Right lobe of liver (tissue), 6 donors: ENCODE results near the gene LMNTD2. TPM values are rescaled to one million over a fixed set of nuclear protein-coding genes. Genes with fewer than 3 reads are reported as not detected.

Experiments
- ATAC-seq, 4 donors: fragments of 200-7000 bp; cut with Tn5 transposase; one replicate each; pipeline ENCODE4 v1.9.1; 2020; ENCODE audit warnings: mild to moderate bottlenecking in 4 of 4, moderate library complexity in 4 of 4
- DNase-seq, 3 donors: peaks; one replicate each; pipeline ENCODE4 v3.0.0-alpha.2; 2020
- H3K27ac ChIP-seq, 3 donors: fragments of 200-600 bp; one replicate each; pipeline ENCODE4 v1.8.0; 2022
- H3K27me3 ChIP-seq, 2 donors: fragments of 200-600 bp; one replicate each; pipeline ENCODE4 v1.8.0; 2022
- H3K36me3 ChIP-seq, 4 donors: fragments of 200-600 bp; sonication (generic) in 1 of 4; one replicate each; pipeline versions ENCODE4 v1.5.1 to v1.8.0; 2017 to 2022; ENCODE audit warnings: control low read depth in 1 of 4
- H3K4me1 ChIP-seq, 4 donors: fragments of 200-600 bp; sonication (generic) in 1 of 4; one replicate each; pipeline versions ENCODE4 v1.5.1 to v1.8.0; 2017 to 2022; ENCODE audit warnings: control low read depth in 1 of 4
- H3K4me3 ChIP-seq, 3 donors: fragments of 200-600 bp; one replicate each; pipeline ENCODE4 v1.8.0; 2022
- H3K9me3 ChIP-seq, 4 donors: fragments of 200-600 bp; sonication (generic) in 1 of 4; one replicate each; pipeline versions ENCODE4 v1.5.1 to v1.8.0; 2017 to 2022; ENCODE audit warnings: control low read depth in 1 of 4
- CTCF ChIP-seq, 4 donors: fragments of 200-600 bp in 3 of 4; fragments of 450-650 bp in 1 of 4; IDR thresholded peaks; one replicate each; pipeline versions ENCODE4 v1.5.1 to v1.8.0; 2016 to 2022; ENCODE audit warnings: antibody characterized with exemption in 4 of 4, mild to moderate bottlenecking in 2 of 4
- POLR2A ChIP-seq: fragments of 450-650 bp; IDR thresholded peaks from one replicate; pipeline ENCODE4 v1.6.1; 2017; ENCODE audit warnings: antibody characterized with exemption, mild to moderate bottlenecking
- WGBS: methylation state at CpG from one replicate; pipeline ENCODE4 v1.1.6; 2018; ENCODE audit warnings: low coverage, low lambda C conversion rate; ENCODE audit not compliant: insufficient coverage; ENCODE audit errors: missing lambda C conversion rate; 5-methylcytosine and 5-hydroxymethylcytosine counted together
- intact Hi-C, 2 donors: fragments of 100-400 bp; cut with DNase I; formaldehyde crosslinking; loops; one replicate each; pipeline versions ENCODE4 v1.11.2 to v1.14.1; 2022
- total RNA-seq, 6 experiments: library from RNA; depleted of rRNA in 2 of 6; stranded (reverse); fragments of >200 nt in 2 of 6; fragmentation: NEBNext Ultra II Directional in 3 of 6; extraction: Animal tissue kit (Norgen Biotek cat#: 25700) in 3 of 6; gene quantifications; one replicate each; pipeline versions ENCODE4 v1.1.0 to v1.2.4, GENCODE V29; 2016 to 2023
- donor health status: DM: no; HTN: yes; CAD: no.
- donor health status: DM: no; HTN: no; CAD: no.
- donor health status: DM: no; HTN: no; CAD: no.
- donor health status: DM: no; HTN: yes; CAD: no.
- donor health status: DM: no; HTN: yes; CAD: no.

The LMNTD2 gene
- total RNA-seq, 6 experiments from 2014 or later: 4.7 to 14.7 (median 7.9) TPM

GRCh38 chr11:558503-558902 is 2.0 kb downstream of the LMNTD2 start:
- peaks cover 0 to 6% (median 2%) of the 10 kb centered on the region in 4 donors for H3K36me3 ChIP-seq
- DNase-seq (peak in 2 of 3 donors; percentile 23 to 55), ATAC-seq (no peak)
- H3K9me3 ChIP-seq: no peaks in the 10 kb centered on the region
- no peak overlapping the region for H3K4me3 ChIP-seq
- TF ChIP-seq POLR2A (no peak), CTCF (IDR thresholded peaks at IDR 0.05) (no peak)
- WGBS: no CpG with 5 or more reads among the region's 20 CpGs
- peaks cover 0 to 31% (median 8%) of the 10 kb centered on the region in 4 donors for H3K4me1 ChIP-seq
- intact Hi-C loops: loop anchor here (5.0 to 10.0 kb wide), 2 partner anchors 54 to 196 kb away; no protein-coding TSS in a partner anchor
- no peaks in the 10 kb centered on the region for H3K27me3 ChIP-seq
- H3K27ac ChIP-seq: no peak overlapping the region

GRCh38 chr11:557328-558132 is 3.0 kb downstream of the LMNTD2 start:
- intact Hi-C loops: loop anchor here (5.0 to 10.0 kb wide), 2 partner anchors 55 to 197 kb away; no protein-coding TSS in a partner anchor
- 83% methylated on average over 4 of the region's 24 CpGs for WGBS

DNA sequence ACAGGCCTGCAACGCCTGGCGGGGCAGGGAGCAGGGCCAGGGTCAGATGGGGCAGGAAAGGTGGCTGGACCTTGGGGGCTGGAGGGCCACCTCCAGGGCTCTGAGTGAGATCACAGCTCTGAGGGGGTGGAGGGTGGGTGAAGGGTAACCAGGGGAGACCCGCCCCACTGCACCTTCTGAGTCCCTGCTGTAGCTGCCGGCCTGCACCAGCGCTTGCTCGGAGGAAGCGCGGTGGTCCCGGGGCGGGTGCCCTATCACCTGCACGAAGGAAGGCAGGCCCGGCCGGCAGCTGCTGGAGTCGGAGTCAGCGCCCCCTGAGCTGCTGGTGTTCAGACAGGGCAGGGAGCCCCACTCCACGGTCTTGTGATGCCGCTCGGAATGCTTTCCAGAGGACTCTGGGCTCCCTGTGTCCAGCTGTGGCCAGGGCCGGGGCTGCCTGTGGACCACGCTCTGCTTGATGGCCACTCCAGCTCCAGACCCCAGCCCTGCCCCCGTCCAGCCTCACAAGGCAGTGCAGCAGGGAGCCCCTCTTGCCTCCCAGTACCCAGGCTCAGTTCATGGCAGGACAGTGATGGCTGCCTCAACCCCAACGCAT is 3.8 kb downstream of the LMNTD2 start:
- Histone ChIP-seq H3K27me3 (no peaks in the 10 kb centered on the region), H3K4me3 (no peak overlapping the region), H3K36me3 (no peaks in the 10 kb centered on the region), H3K4me1 (peaks cover 0 to 23% (median 2%) of the 10 kb centered on the region in 4 donors), H3K27ac (no peak overlapping the region), H3K9me3 (no peaks in the 10 kb centered on the region)
- intact Hi-C loops: loop anchor here (5.0 to 10.0 kb wide), 2 partner anchors 56 to 198 kb away; no protein-coding TSS in a partner anchor
- TF ChIP-seq POLR2A (no peak), CTCF (IDR thresholded peaks at IDR 0.05) (no peak)
- ATAC-seq: no peak
- 56% methylated on average over 2 of the region's 22 CpGs for WGBS
- no peak for DNase-seq

More at GRCh38 chr11:557328-558132, 3.0 kb downstream of the LMNTD2 start:
- ATAC-seq: no peak
- H3K36me3 ChIP-seq: peaks cover 0 to 5% (median 0%) of the 10 kb centered on the region in 4 donors
- H3K9me3 ChIP-seq: no peaks in the 10 kb centered on the region
- peak in 1 of 3 donors; percentile 20 for DNase-seq
- H3K27me3 ChIP-seq: no peaks in the 10 kb centered on the region
- H3K4me3 ChIP-seq: no peak overlapping the region
- no peak overlapping the region for H3K27ac ChIP-seq
- TF ChIP-seq POLR2A (no peak), CTCF (IDR thresholded peaks at IDR 0.05) (no peak)
- peaks cover 0 to 31% (median 5%) of the 10 kb centered on the region in 4 donors for H3K4me1 ChIP-seq

GRCh38 chr11:555780-556661 is 4.5 kb downstream of the LMNTD2 start:
- no peak for ATAC-seq
- Histone ChIP-seq H3K9me3 (no peaks in the 10 kb centered on the region), H3K27me3 (no peaks in the 10 kb centered on the region), H3K4me1 (peaks cover 0 to 21% (median 2%) of the 10 kb centered on the region in 4 donors), H3K27ac (no peak overlapping the region), H3K36me3 (no peaks in the 10 kb centered on the region), H3K4me3 (no peak overlapping the region)
- no peak for DNase-seq
- TF ChIP-seq CTCF (IDR thresholded peaks at IDR 0.05) (no peak), POLR2A (no peak)
- intact Hi-C loops: loop anchor here (5.0 to 10.0 kb wide), 2 partner anchors 56 to 199 kb away; no protein-coding TSS in a partner anchor
- WGBS: 52% methylated on average over 6 of the region's 104 CpGs
